Tibial nerve (tissue), 3 donors: ENCODE data around the gene CACNA1E.

Experiments used
- CTCF ChIP-seq, 5 experiments: fragments of 200-600 bp in 3 of 5; fragments of 450-650 bp in 2 of 5; sonication (generic) in 3 of 5; IDR thresholded peaks; one replicate each; pipeline ENCODE4 v1.5.1; 2016 to 2019; ENCODE audit warnings: antibody characterized with exemption in 5 of 5, mild to moderate bottlenecking in 3 of 5, moderate library complexity in 2 of 5
- POLR2A ChIP-seq, 2 donors: fragments of 450-650 bp; IDR thresholded peaks; one replicate each; pipeline ENCODE4 v1.6.1; 2017; ENCODE audit warnings: antibody characterized with exemption in 2 of 2, mild to moderate bottlenecking in 2 of 2, moderate library complexity in 2 of 2

GRCh38 chr1:181661569-181661968 is 178.3 kb downstream of the CACNA1E start:
- no peak for TF ChIP-seq POLR2A (IDR thresholded peaks at IDR 0.05)
- no peak for TF ChIP-seq CTCF (IDR thresholded peaks at IDR 0.05)
